ENCODE measurements around the gene ELMO1.

Gene ELMO1

DNA sequence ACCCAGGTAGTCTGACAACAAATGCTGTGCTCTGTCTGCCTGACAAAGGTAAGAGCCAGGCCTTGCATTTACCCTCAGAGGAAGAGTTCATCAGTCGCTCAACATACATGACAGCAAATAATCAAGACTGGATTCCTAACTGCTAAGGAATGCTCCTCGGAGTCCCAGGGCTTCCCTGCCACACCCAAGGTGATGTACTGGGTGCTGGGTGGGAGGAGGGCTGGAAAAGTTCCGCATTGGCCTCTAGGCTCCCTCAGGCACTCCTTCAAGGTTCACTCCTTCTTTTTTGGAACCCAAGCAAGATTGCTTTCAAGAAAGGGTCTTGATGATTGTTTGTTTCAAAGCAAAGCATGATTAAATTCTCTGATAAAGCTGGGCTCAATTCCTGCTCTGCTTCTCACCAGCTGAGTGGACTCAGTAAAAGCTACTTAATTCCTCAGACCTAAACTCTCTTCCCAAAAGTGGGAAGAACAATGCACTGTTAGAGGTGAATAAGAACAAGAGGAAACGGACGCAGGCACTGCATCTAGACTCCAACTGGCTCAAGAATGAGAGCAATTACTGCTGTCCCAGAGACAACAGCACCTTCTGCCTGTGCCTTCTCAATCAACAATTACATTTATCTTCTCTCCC is 173.5 kb downstream of the ELMO1 start:
- DNase-seq (ENCODE audit: low spot score): no peak
- TF ChIP-seq, protein P1, sequence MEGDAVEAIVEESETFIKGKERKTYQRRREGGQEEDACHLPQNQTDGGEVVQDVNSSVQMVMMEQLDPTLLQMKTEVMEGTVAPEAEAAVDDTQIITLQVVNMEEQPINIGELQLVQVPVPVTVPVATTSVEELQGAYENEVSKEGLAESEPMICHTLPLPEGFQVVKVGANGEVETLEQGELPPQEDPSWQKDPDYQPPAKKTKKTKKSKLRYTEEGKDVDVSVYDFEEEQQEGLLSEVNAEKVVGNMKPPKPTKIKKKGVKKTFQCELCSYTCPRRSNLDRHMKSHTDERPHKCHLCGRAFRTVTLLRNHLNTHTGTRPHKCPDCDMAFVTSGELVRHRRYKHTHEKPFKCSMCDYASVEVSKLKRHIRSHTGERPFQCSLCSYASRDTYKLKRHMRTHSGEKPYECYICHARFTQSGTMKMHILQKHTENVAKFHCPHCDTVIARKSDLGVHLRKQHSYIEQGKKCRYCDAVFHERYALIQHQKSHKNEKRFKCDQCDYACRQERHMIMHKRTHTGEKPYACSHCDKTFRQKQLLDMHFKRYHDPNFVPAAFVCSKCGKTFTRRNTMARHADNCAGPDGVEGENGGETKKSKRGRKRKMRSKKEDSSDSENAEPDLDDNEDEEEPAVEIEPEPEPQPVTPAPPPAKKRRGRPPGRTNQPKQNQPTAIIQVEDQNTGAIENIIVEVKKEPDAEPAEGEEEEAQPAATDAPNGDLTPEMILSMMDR (IDR thresholded peaks at IDR 0.05; ENCODE audit: extremely low read depth, insufficient read depth, missing control alignments): no peak
- in situ Hi-C loops (cut with MboI; ENCODE audit: low pct_unique_long_range_greater_than_20kb, low sequenced_read_pairs, unreplicated experiment): no loop called here

DNA sequence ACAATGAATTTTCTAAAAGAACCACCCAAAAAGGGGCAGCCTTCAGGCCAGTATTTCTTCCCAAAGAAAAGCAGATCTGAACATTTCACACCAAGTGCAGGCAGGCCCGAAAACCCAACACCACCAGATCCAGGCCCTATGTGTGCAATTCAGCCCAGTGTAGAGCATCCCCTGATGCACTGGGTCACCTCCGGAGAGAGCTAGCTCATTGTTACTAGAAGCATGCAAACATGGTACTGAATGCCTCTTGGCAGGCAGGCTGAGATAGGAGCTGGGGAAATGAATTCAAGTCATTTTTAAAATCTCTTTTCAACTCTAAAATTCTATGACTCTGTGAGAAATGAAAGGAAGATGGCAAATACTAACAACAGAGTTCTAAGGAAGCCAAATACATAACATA is 174.8 kb downstream of the ELMO1 start:
- DNase-seq (ENCODE audit: low spot score): no peak
- TF ChIP-seq, protein P1 (IDR thresholded peaks at IDR 0.05; ENCODE audit: extremely low read depth, insufficient read depth, missing control alignments): no peak
- in situ Hi-C loops (cut with MboI; ENCODE audit: low pct_unique_long_range_greater_than_20kb, low sequenced_read_pairs, unreplicated experiment): no loop called here

DNA sequence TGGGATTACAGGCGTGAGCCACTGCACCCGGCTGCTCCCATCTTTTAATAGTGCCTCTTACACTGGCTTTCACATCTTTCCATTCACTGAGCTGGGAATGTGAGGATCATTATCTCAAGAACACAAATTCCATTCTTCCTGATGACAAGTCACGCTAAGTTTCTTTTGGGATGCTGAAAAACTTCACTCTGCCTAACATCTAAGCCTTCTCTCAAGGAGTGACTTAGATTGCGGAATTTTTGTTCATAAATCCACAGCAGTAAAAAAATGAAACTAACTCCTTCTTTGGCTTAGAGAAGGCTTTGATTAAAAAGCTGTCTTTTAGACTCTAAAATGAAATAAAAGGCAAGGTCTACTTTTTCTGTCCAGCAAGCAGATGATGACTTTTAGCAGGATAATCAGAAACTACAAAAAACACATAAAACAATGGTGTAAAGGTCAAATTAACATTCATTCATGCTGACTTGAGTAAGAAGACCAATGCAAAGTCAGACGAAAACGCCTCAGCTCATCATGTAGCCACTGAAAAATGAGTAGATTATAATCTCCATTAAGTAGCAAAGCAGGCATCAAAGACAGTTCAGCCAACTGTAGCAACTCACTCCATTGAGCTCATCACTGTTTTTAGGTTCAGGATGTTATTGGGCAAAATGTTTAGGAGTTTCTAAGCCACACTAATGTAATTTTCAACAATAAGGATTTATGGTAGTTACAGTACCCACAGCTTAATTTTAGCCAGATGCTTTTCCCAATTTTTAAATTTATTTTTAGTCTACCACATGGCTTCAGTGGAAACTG is 178.8 kb downstream of the ELMO1 start:
- in situ Hi-C loops (cut with MboI; ENCODE audit: low pct_unique_long_range_greater_than_20kb, low sequenced_read_pairs, unreplicated experiment): no loop called here
- no peak for DNase-seq (ENCODE audit: low spot score)
- TF ChIP-seq, protein P1 (IDR thresholded peaks at IDR 0.05; ENCODE audit: extremely low read depth, insufficient read depth, missing control alignments): no peak

DNA sequence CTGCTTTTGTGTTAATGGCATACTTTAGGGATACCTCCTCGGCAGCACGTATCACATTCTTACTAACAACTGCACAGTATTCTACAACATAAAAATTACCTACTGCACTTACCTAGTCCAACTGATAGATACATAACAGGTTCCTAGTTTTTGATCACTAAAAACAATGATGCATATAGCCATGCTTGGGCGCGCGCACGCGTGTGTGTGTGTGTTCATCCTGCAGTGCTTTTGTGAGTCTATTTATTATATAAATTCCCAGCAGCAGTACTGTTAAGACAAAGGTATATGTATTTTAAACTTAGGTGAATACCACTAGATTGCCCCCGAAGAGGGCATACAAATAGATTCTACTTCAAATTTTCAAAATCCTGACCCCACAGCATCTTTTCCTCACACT is 181.4 kb downstream of the ELMO1 start:
- no peak for DNase-seq (ENCODE audit: low spot score)
- in situ Hi-C loops (cut with MboI; ENCODE audit: low pct_unique_long_range_greater_than_20kb, low sequenced_read_pairs, unreplicated experiment): no loop called here
- TF ChIP-seq, protein P1 (IDR thresholded peaks at IDR 0.05; ENCODE audit: extremely low read depth, insufficient read depth, missing control alignments): no peak

DNA sequence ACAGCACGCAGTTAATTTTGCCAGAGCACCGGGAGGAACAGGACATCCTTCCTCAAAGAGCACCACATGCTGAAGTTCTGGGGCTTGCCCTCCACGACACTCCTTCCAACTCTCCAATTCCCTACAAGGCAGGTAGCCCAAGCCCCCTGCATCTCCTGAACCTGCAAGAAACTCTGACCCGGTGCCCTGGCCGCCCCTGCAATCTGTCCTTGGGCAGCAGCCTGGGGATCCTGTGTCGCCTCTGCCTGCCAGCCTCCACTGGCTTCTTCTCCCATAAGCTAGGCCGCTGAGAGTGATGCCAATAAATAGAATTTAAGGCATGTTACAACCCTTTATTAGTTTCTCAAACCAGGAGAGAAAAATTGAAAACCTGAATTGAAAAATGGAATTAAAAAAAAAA is 182.8 kb downstream of the ELMO1 start:
- in situ Hi-C loops (cut with MboI; ENCODE audit: low pct_unique_long_range_greater_than_20kb, low sequenced_read_pairs, unreplicated experiment): no loop called here
- TF ChIP-seq, protein P1 (IDR thresholded peaks at IDR 0.05; ENCODE audit: extremely low read depth, insufficient read depth, missing control alignments): no peak
- DNase-seq (ENCODE audit: low spot score): no peak

DNA sequence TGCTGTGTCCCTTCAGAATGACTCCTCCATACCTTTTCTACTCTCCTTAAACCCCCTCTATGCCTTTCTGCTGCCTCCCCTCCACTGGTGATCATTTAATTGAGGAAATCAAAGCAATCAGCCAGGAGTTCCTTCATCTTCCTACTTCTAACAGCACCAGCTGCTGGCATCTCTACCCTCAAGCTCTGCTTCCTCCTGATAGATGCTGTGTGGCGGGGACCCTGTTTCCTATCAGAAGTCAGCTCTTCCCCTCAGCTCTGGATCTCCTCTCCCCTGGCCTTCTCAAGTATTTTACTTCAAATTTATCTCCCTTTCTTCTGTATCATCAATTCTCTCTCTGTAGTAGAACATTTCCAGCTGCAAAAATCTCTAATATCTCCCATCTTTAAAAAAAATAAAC is 183.7 kb downstream of the ELMO1 start:
- no peak for DNase-seq (ENCODE audit: low spot score)

More for the DNA sequence above, 183.7 kb downstream of the ELMO1 start:
- TF ChIP-seq, protein P1 (IDR thresholded peaks at IDR 0.05; ENCODE audit: extremely low read depth, insufficient read depth, missing control alignments): no peak
- in situ Hi-C loops (cut with MboI; ENCODE audit: low pct_unique_long_range_greater_than_20kb, low sequenced_read_pairs, unreplicated experiment): no loop called here

Data from GM13977 (cell line).